ENCODE results near the gene IL3. TPM values are rescaled to one million over a fixed set of nuclear protein-coding genes. Genes with fewer than 3 reads are reported as not detected.

Gene IL3
- total and polyA plus RNA-seq, 2 experiments from 2014 or later: not detected

- H3K27ac ChIP-seq: no peak overlapping the region
- no peaks in the 10 kb centered on the region for H3K79me2 ChIP-seq (ENCODE audit: insufficient read depth)
- H3K9ac ChIP-seq: no peak overlapping the region
- no peak overlapping the region for H2AFZ ChIP-seq
- H4K20me1 ChIP-seq (ENCODE audit: insufficient read depth): no peaks in the 10 kb centered on the region
- no peak for DNase-seq
- TF ChIP-seq EZH2 (IDR thresholded peaks at IDR 0.05; ENCODE audit: insufficient read depth, poor library complexity, severe bottlenecking) (no peak), EZH2phosphoT487 (IDR thresholded peaks at IDR 0.05; ENCODE audit: insufficient read depth, low read depth) (no peak)
- in situ Hi-C loops (cut with MboI): no loop called here
- H3K9me3 ChIP-seq (ENCODE audit: low read depth): no peaks in the 10 kb centered on the region
- H3K4me2 ChIP-seq (ENCODE audit: unreplicated experiment): no peak overlapping the region
- peaks cover 7% of the 10 kb centered on the region for H3F3A ChIP-seq (ENCODE audit: insufficient read depth)
- no peaks in the 10 kb centered on the region for H3K9me2 ChIP-seq (ENCODE audit: insufficient read depth)
- H3K36me3 ChIP-seq (ENCODE audit: low read depth): no peaks in the 10 kb centered on the region
- WGBS, 2 experiments (ENCODE audit: low coverage in 1 of 2, low lambda C conversion rate in 2 of 2, missing lambda C conversion rate in 2 of 2): 86 to 92% methylated on average over 3 of the region's 3 CpGs
- H3K4me3 ChIP-seq: no peak overlapping the region
- no peaks in the 10 kb centered on the region for H3K27me3 ChIP-seq (replicated peaks; ENCODE audit: insufficient read depth)
- H3K4me1 ChIP-seq (ENCODE audit: insufficient read depth): peaks cover 13% of the 10 kb centered on the region
These were observed 49.7 kb downstream of the IL3 start for GRCh38 chr5:132110195-132110594.

- Histone ChIP-seq H3K9ac (no peak overlapping the region), H3K9me2 (ENCODE audit: insufficient read depth) (no peaks in the 10 kb centered on the region), H3K4me3 (no peak overlapping the region), H3K79me2 (ENCODE audit: insufficient read depth) (no peaks in the 10 kb centered on the region), H3F3A (ENCODE audit: insufficient read depth) (peaks cover 6% of the 10 kb centered on the region), H3K4me2 (ENCODE audit: unreplicated experiment) (peak overlapping the region; percentile 43), H3K27ac (no peak overlapping the region), H3K9me3 (ENCODE audit: low read depth) (no peaks in the 10 kb centered on the region), H3K4me1 (ENCODE audit: insufficient read depth) (peaks cover 12% of the 10 kb centered on the region), H3K36me3 (ENCODE audit: low read depth) (no peaks in the 10 kb centered on the region), H2AFZ (no peak overlapping the region), H4K20me1 (ENCODE audit: insufficient read depth) (no peaks in the 10 kb centered on the region), H3K27me3 (replicated peaks; ENCODE audit: insufficient read depth) (no peaks in the 10 kb centered on the region)
- in situ Hi-C loops (cut with MboI): no loop called here
- TF ChIP-seq EZH2phosphoT487 (IDR thresholded peaks at IDR 0.05; ENCODE audit: insufficient read depth, low read depth) (no peak), EZH2 (IDR thresholded peaks at IDR 0.05; ENCODE audit: insufficient read depth, poor library complexity, severe bottlenecking) (no peak)
- DNase-seq: peak; percentile 62
These were observed 50.5 kb downstream of the IL3 start for GRCh38 chr5:132110930-132111329.

- Histone ChIP-seq H3K9ac (no peak overlapping the region), H3K4me3 (no peak overlapping the region), H2AFZ (no peak overlapping the region), H3K4me1 (ENCODE audit: insufficient read depth) (peaks cover 12% of the 10 kb centered on the region), H3K27me3 (replicated peaks; ENCODE audit: insufficient read depth) (no peaks in the 10 kb centered on the region), H3K36me3 (ENCODE audit: low read depth) (no peaks in the 10 kb centered on the region), H3K4me2 (ENCODE audit: unreplicated experiment) (no peak overlapping the region), H3K9me2 (ENCODE audit: insufficient read depth) (no peaks in the 10 kb centered on the region), H4K20me1 (ENCODE audit: insufficient read depth) (no peaks in the 10 kb centered on the region), H3F3A (ENCODE audit: insufficient read depth) (peaks cover 6% of the 10 kb centered on the region), H3K27ac (no peak overlapping the region), H3K9me3 (ENCODE audit: low read depth) (no peaks in the 10 kb centered on the region), H3K79me2 (ENCODE audit: insufficient read depth) (no peaks in the 10 kb centered on the region)
- DNase-seq: no peak
- TF ChIP-seq EZH2 (IDR thresholded peaks at IDR 0.05; ENCODE audit: insufficient read depth, poor library complexity, severe bottlenecking): no peak
- TF ChIP-seq EZH2phosphoT487 (IDR thresholded peaks at IDR 0.05; ENCODE audit: insufficient read depth, low read depth): no peak
- in situ Hi-C loops (cut with MboI): no loop called here
- 77% methylated on average over 3 of the region's 3 CpGs for WGBS, 2 experiments (ENCODE audit: low coverage in 1 of 2, low lambda C conversion rate in 2 of 2, missing lambda C conversion rate in 2 of 2)
These were observed 51.7 kb downstream of the IL3 start for GRCh38 chr5:132112111-132112510.

Small RNA genes within 50 kb of the gene (small RNA-seq; reads per million reads assigned to genes)
- gene RF00285 (ENCODE audit: low read depth, low replicate concordance): not detected

Other genes with a start within 250 kb of the IL3 start
- not detected in 2 replicates for gene MEIKIN, start 115.0 kb upstream of the IL3 start, total RNA-seq (2014; rRNA removed; shearing (Covaris generic))
- gene MEIKIN, start 115.0 kb upstream of the IL3 start, polyA plus RNA-seq (2016; fragmentation: Nextera tagmentation; extraction: Ambion mirVana): not detected in 2 replicates
- 0.11 TPM in 1 of 2 replicates, not detected in the other for gene ACSL6, start 49.0 kb upstream of the IL3 start, total RNA-seq (2014; rRNA removed; shearing (Covaris generic))
- not detected in 2 replicates for gene ACSL6, start 49.0 kb upstream of the IL3 start, polyA plus RNA-seq (2016; fragmentation: Nextera tagmentation; extraction: Ambion mirVana)
- gene CSF2, start 13.1 kb downstream of the IL3 start, total RNA-seq (2014; rRNA removed; shearing (Covaris generic)): not detected in 2 replicates
- gene CSF2, start 13.1 kb downstream of the IL3 start, polyA plus RNA-seq (2016; fragmentation: Nextera tagmentation; extraction: Ambion mirVana): not detected in 2 replicates
- gene P4HA2, start 167.2 kb downstream of the IL3 start, total RNA-seq (2014; rRNA removed; shearing (Covaris generic)): 337 and 352 TPM in 2 replicates
- 353 and 374 TPM in 2 replicates for gene P4HA2, start 167.2 kb downstream of the IL3 start, polyA plus RNA-seq (2016; fragmentation: Nextera tagmentation; extraction: Ambion mirVana)
- 84.4 and 107 TPM in 2 replicates for gene PDLIM4, start 197.0 kb downstream of the IL3 start, total RNA-seq (2014; rRNA removed; shearing (Covaris generic))
- 153 and 156 TPM in 2 replicates for gene PDLIM4, start 197.0 kb downstream of the IL3 start, polyA plus RNA-seq (2016; fragmentation: Nextera tagmentation; extraction: Ambion mirVana)
- gene SLC22A4, start 233.7 kb downstream of the IL3 start, total RNA-seq (2014; rRNA removed; shearing (Covaris generic)): 26.0 and 26.3 TPM in 2 replicates
- 24.0 and 26.1 TPM in 2 replicates for gene SLC22A4, start 233.7 kb downstream of the IL3 start, polyA plus RNA-seq (2016; fragmentation: Nextera tagmentation; extraction: Ambion mirVana)